HUES6 (cell line): ENCODE results near the gene BCAP31.
"Not testable (repeated sequence)": the region's sequence is repeated elsewhere in the genome, so short reads cannot be mapped to it uniquely, and the experiment has no call there.

ENCODE experiments used
- H3K27ac ChIP-seq: 2 replicates; pipeline ENCODE4 v1.7.0; 2013; ENCODE audit warnings: low read depth, mild to moderate bottlenecking, low read length, inconsistent platforms
- H3K27me3 ChIP-seq: 2 replicates; pipeline ENCODE4 v1.6.1; 2013; ENCODE audit warnings: low read length; ENCODE audit not compliant: control insufficient read depth, insufficient read depth
- H3K36me3 ChIP-seq: 2 replicates; pipeline ENCODE4 v1.6.1; 2013; ENCODE audit warnings: low read length; ENCODE audit not compliant: control insufficient read depth, insufficient read depth
- H3K4me1 ChIP-seq: 2 replicates; pipeline ENCODE4 v1.6.1; 2013; ENCODE audit warnings: low read length; ENCODE audit not compliant: control insufficient read depth, insufficient read depth
- H3K4me3 ChIP-seq: 2 replicates; pipeline ENCODE4 v1.5.1; 2013; ENCODE audit warnings: low read depth, low read length
- H3K9ac ChIP-seq: one replicate; pipeline ENCODE4 v1.6.1; 2013; ENCODE audit warnings: mild to moderate bottlenecking, low read length
- H3K9me3 ChIP-seq: 2 replicates; pipeline ENCODE4 v1.6.1; 2013; ENCODE audit warnings: low read depth, low read length; ENCODE audit not compliant: control insufficient read depth, insufficient read depth

Gene BCAP31

GRCh38 chrX:153685751-153686696, 38.2 kb downstream of the BCAP31 start:
- peaks cover 34% of the 10 kb centered on the region for H3K4me1 ChIP-seq
- peaks cover 19% of the 10 kb centered on the region for H3K9me3 ChIP-seq
- no peaks in the 10 kb centered on the region for H3K27me3 ChIP-seq
- H3K4me3 ChIP-seq: peak overlapping the region; percentile 38; the same call in 1 of the 2 replicates
- H3K27ac ChIP-seq: peak overlapping the region; percentile 6; the same call in 1 of the 2 replicates
- H3K36me3 ChIP-seq: peaks cover 5% of the 10 kb centered on the region
- H3K9ac ChIP-seq: peak overlapping the region; percentile 55

GRCh38 chrX:153685156-153685536, 39.0 kb downstream of the BCAP31 start:
- Histone ChIP-seq H3K4me3 (peak overlapping the region; percentile 38), H3K4me1 (peaks cover 34% of the 10 kb centered on the region), H3K27ac (peak overlapping the region; percentile 6; the same call in 1 of the 2 replicates), H3K36me3 (peaks cover 3% of the 10 kb centered on the region; the same call in 1 of the 2 replicates), H3K27me3 (no peaks in the 10 kb centered on the region), H3K9me3 (peaks cover 21% of the 10 kb centered on the region), H3K9ac (peak overlapping the region; percentile 38)

- peaks cover 30% of the 10 kb centered on the region for H3K4me1 ChIP-seq
- peak overlapping the region; percentile 27; the same call in 1 of the 2 replicates for H3K27ac ChIP-seq
- H3K36me3 ChIP-seq: no peaks in the 10 kb centered on the region; the same call in 1 of the 2 replicates
- H3K9ac ChIP-seq: peak overlapping the region; percentile 22
- peak overlapping the region; percentile 38 for H3K4me3 ChIP-seq
- peaks cover 22% of the 10 kb centered on the region for H3K9me3 ChIP-seq
- H3K27me3 ChIP-seq: no peaks in the 10 kb centered on the region
Observed at GRCh38 chrX:153684467-153685155, 39.6 kb downstream of the BCAP31 start.

GRCh38 chrX:153683486-153683885, 40.7 kb downstream of the BCAP31 start:
- H3K4me3 ChIP-seq, H3K9ac ChIP-seq, H3K27ac ChIP-seq, H3K27me3 ChIP-seq, H3K36me3 ChIP-seq: not testable (repeated sequence)
- Histone ChIP-seq H3K9me3 (peaks cover 22% of the 10 kb centered on the region), H3K4me1 (peaks cover 27% of the 10 kb centered on the region)

GRCh38 chrX:153681175-153681574, 43.0 kb downstream of the BCAP31 start:
- H3K27me3 ChIP-seq: no peaks in the 10 kb centered on the region
- no peak overlapping the region for H3K9ac ChIP-seq
- peaks cover 19% of the 10 kb centered on the region for H3K4me1 ChIP-seq
- H3K27ac ChIP-seq: no peak overlapping the region
- H3K4me3 ChIP-seq: no peak overlapping the region
- H3K36me3 ChIP-seq: no peaks in the 10 kb centered on the region; the same call in 1 of the 2 replicates
- peaks cover 22% of the 10 kb centered on the region for H3K9me3 ChIP-seq

GRCh38 chrX:153674219-153674851, 49.9 kb downstream of the BCAP31 start:
- H3K4me3 ChIP-seq: peak overlapping the region; percentile 15; the same call in 1 of the 2 replicates
- peaks cover 9% of the 10 kb centered on the region; the same call in 1 of the 2 replicates for H3K4me1 ChIP-seq
- no peaks in the 10 kb centered on the region for H3K36me3 ChIP-seq
- H3K27me3 ChIP-seq: peaks cover 17% of the 10 kb centered on the region; the same call in 1 of the 2 replicates
- H3K27ac ChIP-seq: no peak overlapping the region
- peaks cover 15% of the 10 kb centered on the region; the same call in 1 of the 2 replicates for H3K9me3 ChIP-seq
- no peak overlapping the region for H3K9ac ChIP-seq

- peaks cover 9% of the 10 kb centered on the region; the same call in 1 of the 2 replicates for H3K4me1 ChIP-seq
- peak within 1 kb of the TSS; percentile 27 for H3K4me3 ChIP-seq
- H3K36me3 ChIP-seq: no peaks in the 10 kb centered on the region
- no peak within 1 kb of the TSS for H3K27ac ChIP-seq
- H3K27me3 ChIP-seq: peaks cover 17% of the 10 kb centered on the region; the same call in 1 of the 2 replicates
- no peak within 1 kb of the TSS for H3K9ac ChIP-seq
- peaks cover 15% of the 10 kb centered on the region; the same call in 1 of the 2 replicates for H3K9me3 ChIP-seq
Observed at GRCh38 chrX:153673428-153674218, 50.6 kb downstream of the BCAP31 start, which contains the start of gene PNCK. Gene PNCK, minus strand, starts transcription at chrX:153673813. Its CDS starts 737 bp downstream, at chrX:153673076.

GRCh38 chrX:153672531-153673427, 51.4 kb downstream of the BCAP31 start:
- peaks cover 9% of the 10 kb centered on the region; the same call in 1 of the 2 replicates for H3K4me1 ChIP-seq
- no peak overlapping the region for H3K27ac ChIP-seq
- no peak overlapping the region for H3K9ac ChIP-seq
- H3K9me3 ChIP-seq: peaks cover 20% of the 10 kb centered on the region; the same call in 1 of the 2 replicates
- peaks cover 20% of the 10 kb centered on the region; the same call in 1 of the 2 replicates for H3K27me3 ChIP-seq
- no peaks in the 10 kb centered on the region for H3K36me3 ChIP-seq
- peak overlapping the region; percentile 27 for H3K4me3 ChIP-seq
